SW480 (cell line): ENCODE results near the gene GPRC5D.

ENCODE experiments used
- DNase-seq: peaks from one replicate; pipeline ENCODE4 v3.0.0-alpha.2; 2016; ENCODE audit warnings: low spot score

GPRC5D gene

DNA sequence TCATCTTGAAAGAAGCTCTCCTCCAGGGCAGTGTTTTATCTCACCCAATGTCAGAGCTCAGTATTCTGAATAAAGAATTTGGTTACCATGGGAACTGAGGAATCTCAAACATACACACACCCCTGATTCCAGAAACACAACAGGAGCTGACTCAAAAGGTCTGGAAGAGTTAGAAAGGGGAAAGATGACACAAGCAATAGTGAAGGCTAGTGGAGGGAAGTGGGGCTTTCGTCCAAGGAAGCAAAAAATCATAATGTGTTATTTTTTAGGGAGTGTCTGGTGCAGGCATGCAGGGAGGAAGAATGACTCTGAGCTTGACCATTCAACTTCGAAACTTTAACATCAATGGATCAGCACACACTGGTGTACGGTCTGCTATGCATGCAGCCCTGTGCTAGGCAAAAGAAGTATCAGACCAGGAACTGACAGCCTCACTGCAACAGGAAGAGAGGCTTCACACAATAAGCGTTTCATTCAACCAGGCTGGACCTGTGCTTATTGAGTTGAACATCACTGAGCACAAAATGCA, 27.8 kb upstream of the GPRC5D start:
- no peak for DNase-seq

- DNase-seq, result no peak
Measured at GRCh38 chr12:12979126-12979525, 27.2 kb upstream of the GPRC5D start.

DNA sequence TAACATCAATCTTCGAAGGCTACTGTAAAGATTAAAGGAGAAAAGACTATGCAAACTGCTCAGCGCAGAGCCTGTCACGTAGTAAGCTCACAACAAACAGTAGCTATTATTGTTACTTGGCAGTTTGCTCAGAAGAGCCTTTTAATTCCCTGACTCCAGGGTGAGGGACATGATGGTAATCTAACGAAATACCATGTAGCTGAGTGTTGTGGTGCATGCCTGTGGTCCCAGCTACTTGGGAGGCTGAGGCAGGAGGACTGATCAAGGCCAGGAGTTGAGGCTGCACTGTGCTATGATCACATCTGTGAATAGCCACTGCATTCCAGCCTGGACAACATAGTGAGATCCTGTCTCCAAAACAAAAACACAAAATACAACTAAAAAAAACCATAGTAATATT, 25.3 kb upstream of the GPRC5D start:
- DNase-seq, result no peak

DNA sequence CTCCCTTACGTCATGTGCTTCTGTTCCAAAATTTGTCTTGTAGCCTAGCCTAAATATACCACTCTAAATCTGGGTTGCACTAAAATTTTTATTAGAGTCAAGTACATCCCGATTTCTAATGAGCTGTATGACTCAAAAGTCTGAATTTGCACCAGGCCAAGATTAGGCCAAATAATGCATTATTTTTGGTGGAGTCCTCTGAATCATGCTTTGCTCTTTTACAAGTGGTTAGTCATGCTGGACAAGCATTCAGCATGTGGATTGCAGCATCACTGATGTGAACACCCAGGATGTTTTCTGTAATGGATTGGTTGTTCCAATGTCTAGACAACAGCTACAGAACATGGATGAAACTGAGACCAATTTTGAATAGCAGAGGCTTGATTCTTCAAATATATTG, 24.4 kb upstream of the GPRC5D start:
- DNase-seq, result no peak

DNA sequence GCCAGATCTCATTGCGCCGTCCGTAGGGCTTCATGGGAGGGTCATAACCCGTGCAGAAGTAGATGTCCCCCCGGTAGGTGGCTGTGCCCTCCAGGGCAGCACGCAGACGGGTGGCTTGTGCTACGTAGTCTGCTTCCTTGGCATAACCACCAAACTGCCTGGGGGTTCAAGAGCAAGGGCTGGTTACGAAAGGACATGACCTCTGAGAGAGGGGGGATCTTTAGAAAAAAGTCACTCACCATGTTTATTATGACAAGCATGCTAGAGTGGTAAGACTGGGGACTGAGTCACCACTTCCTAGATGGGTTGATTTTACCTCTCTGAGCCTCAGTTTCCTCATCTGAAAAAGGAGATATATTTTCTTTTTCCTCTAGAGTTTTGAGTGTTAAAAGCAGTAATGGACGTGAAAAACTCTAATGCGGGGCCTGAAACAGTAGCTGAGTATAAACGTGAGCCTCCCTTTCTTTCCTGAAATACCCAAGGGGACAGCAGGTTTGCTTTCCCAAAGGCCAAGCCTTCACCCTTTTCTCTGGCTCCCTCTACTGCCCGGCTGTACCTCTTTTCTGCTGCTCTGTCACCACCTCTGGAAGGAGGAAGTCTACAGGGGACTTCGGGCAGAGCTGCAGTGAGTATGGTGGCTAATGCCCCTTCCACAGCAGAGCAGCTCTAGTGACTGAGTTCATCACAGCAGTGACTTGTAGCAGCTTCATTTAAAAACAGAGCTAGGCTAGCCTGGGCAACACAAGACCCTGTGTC, 23.5 kb upstream of the GPRC5D start:
- DNase-seq, result peak; percentile 69

GRCh38 chr12:12974211-12974610, 22.2 kb upstream of the GPRC5D start:
- DNase-seq, result no peak

- DNase-seq, result no peak
Measured at GRCh38 chr12:12973019-12973418, 21.0 kb upstream of the GPRC5D start.

DNA sequence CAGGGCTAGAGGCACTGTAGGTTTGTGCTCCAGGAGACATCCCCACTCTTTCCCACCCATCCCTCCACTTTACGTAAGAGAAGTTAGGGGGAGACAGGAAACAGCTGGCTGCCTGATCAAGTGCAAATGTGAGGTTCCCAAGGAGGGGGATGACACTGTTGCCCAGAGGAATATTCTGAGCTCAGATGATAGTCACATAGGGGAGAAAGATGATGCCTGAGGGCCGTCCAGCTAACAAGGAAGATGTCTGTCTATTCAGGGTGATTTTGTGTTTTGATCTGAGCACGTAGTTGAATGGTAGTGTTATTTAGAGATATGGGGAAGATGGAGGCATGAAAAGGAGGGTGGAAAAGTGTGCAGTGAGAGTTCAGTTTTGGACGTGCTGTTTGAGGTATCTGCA, 13.9 kb upstream of the GPRC5D start:
- DNase-seq, result no peak

GRCh38 chr12:12964255-12964654, 12.3 kb upstream of the GPRC5D start:
- DNase-seq, result no peak

GRCh38 chr12:12960639-12961209, 8.8 kb upstream of the GPRC5D start:
- DNase-seq, result no peak

GRCh38 chr12:12958886-12959285, 6.9 kb upstream of the GPRC5D start:
- no peak for DNase-seq

DNA sequence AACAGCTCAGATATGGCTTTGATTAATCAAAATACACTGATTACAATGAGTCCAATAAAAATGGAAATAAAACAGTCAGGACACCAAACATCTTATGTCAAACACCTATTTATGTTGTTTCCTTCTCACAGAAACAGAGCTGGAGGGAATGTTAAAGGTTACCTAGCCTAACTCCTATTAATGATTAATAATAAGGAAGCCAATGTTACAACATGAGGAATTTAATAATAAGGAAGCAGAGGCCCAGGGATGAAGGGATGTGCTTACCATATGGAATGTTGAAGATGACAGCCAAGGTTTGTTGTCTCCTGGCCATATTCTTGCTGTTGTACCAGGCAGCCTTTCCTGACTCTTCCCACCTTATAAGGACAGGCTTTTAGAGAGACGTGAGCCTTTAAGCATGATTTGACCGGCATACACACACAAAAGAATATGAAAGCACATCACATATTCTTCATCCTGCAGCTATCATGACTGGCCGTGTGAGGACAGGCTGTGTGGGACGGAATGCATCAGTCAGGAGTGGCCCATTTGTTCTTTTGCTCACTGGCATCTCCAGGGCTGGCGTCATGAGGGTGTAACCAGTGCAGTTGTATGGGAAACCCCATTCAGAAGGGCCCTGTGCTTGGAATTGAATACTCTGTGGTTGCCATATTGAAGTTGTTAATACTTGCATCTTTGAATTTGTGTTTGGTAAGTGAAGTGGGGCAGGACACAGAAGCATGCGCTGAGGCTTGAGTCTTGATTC, 3.1 kb upstream of the GPRC5D start:
- no peak for DNase-seq

DNA sequence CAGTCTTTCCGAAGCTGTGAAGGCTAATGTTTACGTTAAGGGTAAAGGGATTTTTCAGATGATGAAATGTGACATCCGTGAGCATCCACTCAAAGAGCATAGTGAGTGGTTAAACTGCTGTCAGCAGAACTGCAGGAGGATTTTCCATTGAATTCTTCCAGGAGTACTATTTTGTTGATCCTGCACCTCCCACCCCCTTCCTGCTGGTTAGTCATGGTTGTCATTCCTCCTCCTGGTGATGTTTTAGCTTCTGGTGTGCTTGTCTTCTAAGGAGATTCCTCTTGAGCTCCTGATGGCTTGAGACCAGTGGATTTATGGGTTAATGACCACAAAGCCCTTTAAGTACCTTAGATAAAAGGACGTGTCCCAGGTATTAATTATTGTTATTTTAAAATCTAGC, 2.4 kb upstream of the GPRC5D start:
- DNase-seq, result no peak

DNA sequence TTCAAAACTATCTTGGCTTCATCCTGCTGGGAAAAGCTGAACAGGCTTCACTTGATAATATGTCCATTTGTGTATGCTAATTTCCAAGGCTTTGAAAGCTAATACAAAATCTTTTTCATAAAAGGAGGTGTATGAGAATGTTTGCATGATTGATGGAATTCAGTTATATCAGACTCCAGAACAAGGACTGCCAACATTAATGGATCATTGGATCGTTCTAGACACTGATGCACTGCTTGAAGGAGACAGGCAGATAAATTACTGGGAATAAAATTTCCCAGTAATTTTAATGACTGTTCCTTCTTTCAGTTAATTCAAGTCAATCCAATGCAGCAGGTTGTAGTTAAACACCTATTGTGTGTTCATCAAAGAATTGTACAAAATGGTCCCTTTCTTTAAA, 466 bp downstream of the GPRC5D start:
- DNase-seq, result no peak

GRCh38 chr12:12947902-12948301, 4.1 kb downstream of the GPRC5D start:
- no peak for DNase-seq

- peak; percentile 86 for DNase-seq
Measured at GRCh38 chr12:12946686-12947355, 5.1 kb downstream of the GPRC5D start.

DNA sequence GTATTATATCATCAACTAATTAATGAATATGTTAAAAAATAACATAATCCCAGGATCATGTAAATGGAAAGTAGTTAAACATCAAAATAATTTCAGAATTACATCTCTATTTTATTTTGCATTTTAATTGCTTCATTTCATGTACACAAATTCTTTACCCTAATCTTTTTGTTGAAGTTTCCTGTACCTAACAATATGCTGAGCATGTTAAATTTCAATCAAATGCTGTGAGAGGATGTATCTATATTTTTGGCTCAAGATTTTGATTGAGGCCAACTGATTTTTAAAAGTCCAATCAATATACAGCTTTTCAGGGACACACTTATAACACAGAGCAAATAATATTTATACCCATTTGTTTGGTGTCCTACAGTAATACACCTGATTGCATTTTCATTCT, 6.4 kb downstream of the GPRC5D start:
- no peak for DNase-seq

DNA sequence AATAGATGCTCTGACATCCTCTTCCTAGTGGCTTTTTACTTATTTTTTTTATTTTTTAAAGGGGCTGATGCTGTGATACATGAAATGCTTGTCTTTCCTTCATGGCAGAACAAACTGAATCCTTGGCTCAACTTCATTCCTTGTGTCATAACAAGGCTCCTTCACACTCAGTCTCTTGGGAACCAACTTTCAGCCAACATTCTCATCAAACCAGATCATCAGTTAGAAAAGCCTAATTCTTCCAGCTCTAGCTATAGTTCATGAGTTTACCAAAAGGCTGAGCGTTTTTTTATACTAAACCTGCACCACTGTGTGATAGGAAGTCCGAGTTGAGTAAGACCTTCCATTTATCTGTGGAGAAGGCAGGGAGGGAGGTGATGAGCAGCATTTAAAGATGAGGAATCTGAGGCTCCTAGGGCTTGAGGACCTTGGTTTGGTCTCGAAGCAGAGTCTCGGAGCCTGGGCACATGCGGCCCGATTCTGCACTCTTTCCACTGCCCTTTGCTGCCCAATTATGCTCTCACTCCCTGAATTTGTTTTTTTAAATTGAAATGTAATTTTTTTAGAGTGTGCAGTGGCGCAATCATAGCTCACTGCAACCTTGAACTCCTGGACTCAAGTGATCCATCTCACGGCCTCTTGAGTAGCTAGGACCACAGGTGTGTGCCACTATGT, 8.2 kb downstream of the GPRC5D start:
- no peak for DNase-seq

DNA sequence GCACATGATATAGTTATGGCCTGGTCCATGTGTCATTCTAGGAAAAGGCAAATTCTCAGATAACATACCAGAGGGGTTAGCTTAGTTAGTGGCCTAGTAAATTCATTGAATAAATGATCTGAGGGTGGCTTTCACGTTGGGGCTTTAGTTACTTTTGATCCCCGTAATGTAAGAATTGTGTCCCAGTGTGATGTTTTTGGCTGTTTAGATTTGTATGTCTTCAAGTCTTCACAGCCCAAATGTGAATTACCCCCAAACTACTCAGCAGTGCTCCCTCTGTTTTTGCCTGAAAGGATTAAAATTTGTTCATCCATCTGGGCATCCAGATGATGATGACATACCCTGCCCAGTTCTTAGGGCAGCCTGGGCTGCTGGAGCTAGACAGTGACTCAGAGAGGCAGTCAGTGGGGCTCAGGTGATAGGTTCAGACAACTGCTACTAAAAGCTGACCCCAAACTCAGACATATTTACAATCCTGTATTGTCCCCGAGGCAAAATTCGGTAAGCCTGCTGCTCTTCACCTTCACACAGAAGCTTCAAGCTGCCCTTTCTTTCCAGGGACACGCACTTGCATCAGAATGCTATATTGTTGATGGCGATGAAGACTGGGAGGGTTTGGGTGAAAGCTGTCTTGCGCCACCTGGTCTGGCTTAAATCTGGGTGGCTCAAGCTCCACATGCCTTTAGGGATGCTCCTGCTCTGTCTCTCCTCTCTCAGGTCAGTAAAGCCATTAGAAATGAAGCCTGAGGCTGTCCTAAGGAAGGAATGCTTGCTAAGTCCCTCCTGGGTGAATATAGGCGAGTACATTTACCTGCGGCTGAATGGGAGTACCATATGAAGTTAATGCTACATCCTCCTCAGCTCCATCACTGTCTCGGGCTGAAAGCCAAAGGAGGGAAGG, 10.3 kb downstream of the GPRC5D start:
- no peak for DNase-seq

- no peak for DNase-seq
Measured at GRCh38 chr12:12939888-12940287, 12.1 kb downstream of the GPRC5D start.

DNA sequence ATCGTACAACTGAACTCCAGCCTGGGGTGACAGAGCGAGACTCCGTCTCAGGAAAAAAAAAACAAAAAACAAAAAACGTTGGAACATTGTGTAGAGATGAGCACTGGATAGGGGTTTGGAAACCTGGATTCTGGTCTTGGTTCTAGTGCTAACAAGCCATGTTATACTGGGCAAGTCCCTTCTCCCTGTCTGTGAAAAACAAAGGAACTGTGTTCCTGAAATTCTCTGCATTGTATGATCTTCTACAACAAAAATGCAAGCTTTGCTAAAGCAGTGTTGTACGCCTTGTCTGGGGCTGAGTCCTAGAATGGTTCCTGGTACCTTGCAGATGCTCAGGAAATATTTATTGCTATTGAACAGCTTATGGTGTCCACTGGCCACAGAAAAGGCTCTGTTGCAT, 13.4 kb downstream of the GPRC5D start:
- no peak for DNase-seq
